Adrenal gland (tissue), 5 donors: ENCODE data around the gene COG7.
"Not testable (repeated sequence)": the region's sequence is repeated elsewhere in the genome, so short reads cannot be mapped to it uniquely, and the experiment has no call there.

Experiments used
- POLR2A ChIP-seq, 2 donors: fragments of 450-650 bp; IDR thresholded peaks; one replicate each; pipeline ENCODE4 v1.6.1; 2017; ENCODE audit warnings: antibody characterized with exemption in 2 of 2, mild to moderate bottlenecking in 2 of 2, moderate library complexity in 1 of 2
- TF ChIP-seq, protein P1 (sequence below), 6 experiments: fragments of 450-650 bp in 4 of 6; fragments of 200-600 bp in 2 of 6; sonication (generic) in 1 of 6; IDR thresholded peaks; 1 replicate in 5 of 6; 2 replicates in 1 of 6; pipeline versions ENCODE4 v1.5.1 to v1.8.0; 2016 to 2021; ENCODE audit warnings: antibody characterized with exemption in 6 of 6, mild to moderate bottlenecking in 2 of 6, moderate library complexity in 1 of 6
- donor health status: DM: no; HTN: no; CAD: no.

DNA sequence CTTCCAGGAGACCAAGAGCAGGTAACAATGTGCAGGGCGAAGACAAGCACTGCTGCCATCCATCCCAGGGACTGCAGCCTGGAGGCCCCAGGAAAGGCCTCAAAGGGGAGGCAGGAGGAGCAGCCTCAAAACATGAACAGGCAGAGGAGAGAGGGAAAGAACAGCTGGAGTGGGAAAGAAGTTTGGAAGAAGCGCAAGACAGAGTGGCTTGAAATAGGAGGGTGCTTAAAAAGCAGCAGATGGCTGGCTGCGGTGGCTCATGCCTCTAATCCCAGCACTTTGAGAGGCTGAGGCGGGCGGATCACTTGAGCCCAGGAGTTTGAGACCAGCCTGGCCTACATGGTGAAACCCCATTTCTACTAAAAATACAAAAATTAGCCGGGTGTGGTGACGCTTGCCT is 52.5 kb downstream of the COG7 start:
- TF ChIP-seq POLR2A (IDR thresholded peaks at IDR 0.05) = not testable (repeated sequence)
- TF ChIP-seq, protein P1, sequence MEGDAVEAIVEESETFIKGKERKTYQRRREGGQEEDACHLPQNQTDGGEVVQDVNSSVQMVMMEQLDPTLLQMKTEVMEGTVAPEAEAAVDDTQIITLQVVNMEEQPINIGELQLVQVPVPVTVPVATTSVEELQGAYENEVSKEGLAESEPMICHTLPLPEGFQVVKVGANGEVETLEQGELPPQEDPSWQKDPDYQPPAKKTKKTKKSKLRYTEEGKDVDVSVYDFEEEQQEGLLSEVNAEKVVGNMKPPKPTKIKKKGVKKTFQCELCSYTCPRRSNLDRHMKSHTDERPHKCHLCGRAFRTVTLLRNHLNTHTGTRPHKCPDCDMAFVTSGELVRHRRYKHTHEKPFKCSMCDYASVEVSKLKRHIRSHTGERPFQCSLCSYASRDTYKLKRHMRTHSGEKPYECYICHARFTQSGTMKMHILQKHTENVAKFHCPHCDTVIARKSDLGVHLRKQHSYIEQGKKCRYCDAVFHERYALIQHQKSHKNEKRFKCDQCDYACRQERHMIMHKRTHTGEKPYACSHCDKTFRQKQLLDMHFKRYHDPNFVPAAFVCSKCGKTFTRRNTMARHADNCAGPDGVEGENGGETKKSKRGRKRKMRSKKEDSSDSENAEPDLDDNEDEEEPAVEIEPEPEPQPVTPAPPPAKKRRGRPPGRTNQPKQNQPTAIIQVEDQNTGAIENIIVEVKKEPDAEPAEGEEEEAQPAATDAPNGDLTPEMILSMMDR (IDR thresholded peaks at IDR 0.05) = not testable (repeated sequence)
